H1 (cell line): ENCODE data around the gene VASN. TPM values are rescaled to one million over a fixed set of nuclear protein-coding genes. Genes with fewer than 3 reads are reported as not detected.

Experiments
- CTCF ChIA-PET: fragments of 300-600 bp; sonication (Branson Sonifier 250); formaldehyde crosslinking; loops from one replicate; lab custom pipeline; 2021; ENCODE audit not compliant: partially characterized antibody; lab: Charles Lee
- POLR2A ChIA-PET: fragments of 300-600 bp; sonication (Branson Sonifier 250); formaldehyde crosslinking; loops from one replicate; lab custom pipeline; 2021; ENCODE audit warnings: inconsistent platforms; ENCODE audit not compliant: partially characterized antibody; lab: Charles Lee
- DNase-seq, 2 experiments: peaks; one replicate each; pipeline versions ENCODE4 v3.0.0 to v3.0.0-alpha.2; 2010 to 2022; ENCODE audit warnings: low spot score in 2 of 2, low read depth in 1 of 2, mixed read lengths in 1 of 2
- FAIRE-seq: peaks from 2 replicates; lab custom pipeline; 2011; peaks lifted over from hg19 to GRCh38; lab: Jason Lieb, UNC
- H2AFZ ChIP-seq: 2 replicates; pipeline ENCODE4 v1.8.1; 2012; ENCODE audit warnings: low read length, inconsistent platforms
- H2AK5ac ChIP-seq: 2 replicates; pipeline ENCODE4 v1.6.1; 2013; ENCODE audit warnings: low read depth, low read length
- H2BK120ac ChIP-seq: replicated peaks from 2 replicates; pipeline ENCODE3; 2013; ENCODE audit warnings: low read depth, low read length, inconsistent platforms
- H2BK12ac ChIP-seq: 2 replicates; pipeline ENCODE4 v1.6.1; 2013; ENCODE audit warnings: low read depth, low read length
- H2BK15ac ChIP-seq: 2 replicates; pipeline ENCODE4 v1.6.1; 2013; ENCODE audit warnings: low read length
- H2BK20ac ChIP-seq: 2 replicates; pipeline ENCODE4 v1.6.1; 2013; ENCODE audit warnings: low read length
- H2BK5ac ChIP-seq: 2 replicates; pipeline ENCODE4 v1.6.1; 2013; ENCODE audit warnings: low read depth, low read length
- H3K14ac ChIP-seq: 2 replicates; pipeline ENCODE4 v1.6.1; 2013; ENCODE audit warnings: inconsistent platforms; ENCODE audit not compliant: insufficient read length
- H3K18ac ChIP-seq: 2 replicates; pipeline ENCODE4 v1.6.1; 2013; ENCODE audit warnings: low read length; ENCODE audit errors: extremely low read depth
- H3K23ac ChIP-seq: 2 replicates; pipeline ENCODE4 v1.6.1; 2013; ENCODE audit warnings: inconsistent platforms; ENCODE audit not compliant: insufficient read length
- H3K23me2 ChIP-seq: 2 replicates; pipeline ENCODE4 v1.6.1; 2013; ENCODE audit warnings: low read depth, low read length
- H3K27ac ChIP-seq: 2 replicates; pipeline ENCODE4 v1.6.1; 2011; ENCODE audit warnings: low read depth, low read length, inconsistent platforms
- H3K27me3 ChIP-seq, 4 experiments: replicated peaks in 1 of 4; 1 replicate in 1 of 4; 2 replicates in 3 of 4; pipeline versions ENCODE4 v1.6.1 to v1.8.1; 2011 to 2013; ENCODE audit warnings: low read length in 3 of 4, mild to moderate bottlenecking in 3 of 4, inconsistent platforms in 2 of 4, mixed read lengths in 2 of 4, moderate library complexity in 1 of 4; ENCODE audit not compliant: control insufficient read depth in 3 of 4, insufficient read depth in 3 of 4; ENCODE audit errors: extremely low read depth in 1 of 4
- H3K36me3 ChIP-seq, 4 experiments: 2 replicates each; pipeline versions ENCODE4 v1.6.1 to v1.8.1; 2011 to 2013; ENCODE audit warnings: mild to moderate bottlenecking in 4 of 4, low read length in 3 of 4, moderate library complexity in 2 of 4, control low read depth in 1 of 4, inconsistent platforms in 1 of 4; ENCODE audit not compliant: insufficient read depth in 4 of 4, control insufficient read depth in 2 of 4
- H3K4ac ChIP-seq: replicated peaks from 2 replicates; pipeline ENCODE3; 2013; ENCODE audit warnings: low read length, low read depth, mixed read lengths, inconsistent platforms; ENCODE audit not compliant: insufficient read length
- H3K4me1 ChIP-seq, 4 experiments: replicated peaks in 1 of 4; 1 replicate in 1 of 4; 2 replicates in 3 of 4; pipeline versions ENCODE4 v1.6.1 to v1.8.1; 2011 to 2013; ENCODE audit warnings: low read length in 3 of 4, inconsistent platforms in 2 of 4, mixed read lengths in 1 of 4; ENCODE audit not compliant: insufficient read depth in 4 of 4, control insufficient read depth in 3 of 4
- H3K4me2 ChIP-seq, 2 experiments: 2 replicates each; pipeline versions ENCODE4 v1.6.1 to v1.8.1; 2011 to 2013; ENCODE audit warnings: low read depth in 2 of 2, low read length in 2 of 2, control low read depth in 1 of 2, inconsistent platforms in 1 of 2, mild to moderate bottlenecking in 1 of 2; ENCODE audit not compliant: insufficient read depth in 1 of 2
- H3K4me3 ChIP-seq, 4 experiments: fragments of 200-600, 300-600 bp in 1 of 4; sonication (generic), shearing (Covaris generic), sonication (Bioruptor Twin) in 1 of 4; 2 replicates each; pipeline versions ENCODE4 v1.5.1 to v1.8.1; 2011 to 2016; ENCODE audit warnings: low read length in 4 of 4, low read depth in 3 of 4, control low read depth in 2 of 4, inconsistent platforms in 2 of 4, mild to moderate bottlenecking in 2 of 4, mixed read lengths in 1 of 4, moderate library complexity in 1 of 4; ENCODE audit not compliant: insufficient read depth in 2 of 4; ENCODE audit errors: extremely low read depth in 1 of 4
- H3K56ac ChIP-seq: replicated peaks from 2 replicates; pipeline ENCODE3; 2013; ENCODE audit warnings: low read depth, mild to moderate bottlenecking, mixed read lengths, low read length, inconsistent platforms; ENCODE audit not compliant: insufficient read length
- H3K79me1 ChIP-seq: 2 replicates; pipeline ENCODE4 v1.6.1; 2013; ENCODE audit warnings: low read depth, low read length, control low read depth
- H3K79me2 ChIP-seq, 2 experiments: 2 replicates each; pipeline versions ENCODE4 v1.6.1 to v1.8.1; 2012 to 2013; ENCODE audit warnings: low read length in 2 of 2, mild to moderate bottlenecking in 2 of 2, inconsistent platforms in 1 of 2; ENCODE audit not compliant: insufficient read depth in 2 of 2, control insufficient read depth in 1 of 2
- H3K9ac ChIP-seq, 4 experiments: replicated peaks in 1 of 4; 1 replicate in 1 of 4; 2 replicates in 3 of 4; pipeline versions ENCODE4 v1.6.1 to v1.8.1; 2011 to 2013; ENCODE audit warnings: low read depth in 3 of 4, low read length in 3 of 4, control low read depth in 2 of 4, mild to moderate bottlenecking in 2 of 4, moderate library complexity in 2 of 4, inconsistent platforms in 1 of 4; ENCODE audit errors: extremely low read depth in 1 of 4
- H3K9me3 ChIP-seq, 2 experiments: 2 replicates each; pipeline versions ENCODE4 v1.6.1 to v1.8.1; 2012 to 2013; ENCODE audit warnings: mild to moderate bottlenecking in 2 of 2, moderate library complexity in 2 of 2, control low read depth in 1 of 2, inconsistent platforms in 1 of 2, low read depth in 1 of 2, low read length in 1 of 2, mixed read lengths in 1 of 2; ENCODE audit not compliant: insufficient read depth in 2 of 2
- H4K20me1 ChIP-seq, 2 experiments: replicated peaks in 1 of 2; 2 replicates each; pipeline versions ENCODE3 to v1.8.1; 2011 to 2013; ENCODE audit warnings: inconsistent platforms in 2 of 2, low read length in 2 of 2, mild to moderate bottlenecking in 1 of 2; ENCODE audit not compliant: insufficient read depth in 2 of 2, control insufficient read depth in 1 of 2
- H4K5ac ChIP-seq: 2 replicates; pipeline ENCODE4 v1.6.1; 2013; ENCODE audit warnings: low read length, low read depth, mixed read lengths, inconsistent platforms; ENCODE audit not compliant: insufficient read length
- H4K8ac ChIP-seq: 2 replicates; pipeline ENCODE4 v1.8.0; 2013; ENCODE audit warnings: mild to moderate bottlenecking, moderate library complexity, low read length, inconsistent platforms; ENCODE audit not compliant: insufficient read depth; ENCODE audit errors: extremely low read depth
- H4K91ac ChIP-seq: replicated peaks from 2 replicates; pipeline ENCODE3; 2013; ENCODE audit warnings: low read length, mixed read lengths, inconsistent platforms; ENCODE audit not compliant: insufficient read length
- BACH1 ChIP-seq: IDR thresholded peaks from 2 replicates; pipeline ENCODE4 v1.6.1; 2012; ENCODE audit warnings: low read length, improper control_type of control experiment
- CHD1 ChIP-seq: IDR thresholded peaks from 2 replicates; pipeline ENCODE4 v1.6.1; 2012; ENCODE audit warnings: low read depth, low read length, improper control_type of control experiment
- FOSL1 ChIP-seq: IDR thresholded peaks from 2 replicates; pipeline ENCODE4 v1.6.1; 2011; ENCODE audit warnings: mild to moderate bottlenecking, low read depth, low read length, moderate library complexity; ENCODE audit not compliant: insufficient read depth
- HDAC2 ChIP-seq, 2 experiments: fragments of 300-600 bp in 1 of 2; sonication (generic) in 1 of 2; IDR thresholded peaks; 2 replicates each; pipeline ENCODE4 v1.6.1; 2011 to 2012; ENCODE audit warnings: low read depth in 2 of 2, low read length in 2 of 2, mild to moderate bottlenecking in 2 of 2, moderate library complexity in 2 of 2, borderline replicate concordance in 1 of 2, inconsistent platforms in 1 of 2
- HDAC6 ChIP-seq: IDR thresholded peaks from one replicate; pipeline ENCODE4 v1.7.1; 2012; ENCODE audit warnings: low read depth, mild to moderate bottlenecking, inconsistent platforms, low read length, moderate library complexity
- MAFK ChIP-seq: IDR thresholded peaks from 2 replicates; pipeline ENCODE4 v1.6.1; 2012; ENCODE audit warnings: low read depth, mild to moderate bottlenecking, improper control_type of control experiment, low read length
- PHF8 ChIP-seq: fragments of 200-600 bp; sonication (generic); conservative IDR thresholded peaks from 2 replicates; pipeline ENCODE4 v1.7.1; 2012; ENCODE audit warnings: low read depth, mild to moderate bottlenecking, inconsistent platforms, low read length, moderate library complexity
- POU5F1 ChIP-seq: IDR thresholded peaks from 2 replicates; pipeline ENCODE4 v1.6.1; 2011; ENCODE audit warnings: low read depth, mild to moderate bottlenecking, low read length, moderate library complexity
- SIRT6 ChIP-seq: IDR thresholded peaks from one replicate; pipeline ENCODE4 v1.7.1; 2012; ENCODE audit warnings: low read length, inconsistent platforms
- SRF ChIP-seq: IDR thresholded peaks from 2 replicates; pipeline ENCODE4 v1.6.1; 2011; ENCODE audit warnings: mild to moderate bottlenecking, low read depth, low read length, moderate library complexity
- SUZ12 ChIP-seq: fragments of 200-600 bp; sonication (generic); IDR thresholded peaks from 2 replicates; pipeline ENCODE4 v1.6.1; 2012; ENCODE audit warnings: mild to moderate bottlenecking, inconsistent platforms, low read length, moderate library complexity, mixed read lengths
- WGBS, 2 experiments: shearing (Covaris generic) in 1 of 2; methylation state at CpG; one replicate each; pipeline versions ENCODE4 v1.1.6 to v1.1.7; 2013 to 2015; ENCODE audit warnings: low lambda C conversion rate in 2 of 2, mixed read lengths in 2 of 2, inconsistent platforms in 1 of 2, low coverage in 1 of 2, missing lambda C conversion rate in 1 of 2; ENCODE audit not compliant: insufficient replicate concordance in 2 of 2, insufficient coverage in 1 of 2, insufficient read length in 1 of 2; ENCODE audit errors: extremely low coverage in 1 of 2, missing lambda C conversion rate in 1 of 2; 5-methylcytosine and 5-hydroxymethylcytosine counted together
- polyA plus RNA-seq, 7 experiments: library from polyadenylated mRNA; depleted of rRNA in 3 of 7; stranded (reverse) in 5 of 7; unstranded in 2 of 7; fragments of >200 nt in 5 of 7; fragments of 200-250 nt in 2 of 7; gene quantifications; 1 replicate in 5 of 7; 2 replicates in 1 of 7; 4 replicates in 1 of 7; pipeline versions ENCODE4 v1.2.1 to v1.2.3, GENCODE V29; 2011 to 2013; ENCODE audit warnings: missing spikeins in 2 of 7, mixed read lengths in 2 of 7
- total RNA-seq: library from RNA; stranded (reverse); fragmentation: NEBNext Ultra II Directional; extraction: Animal tissue kit (Norgen Biotek cat#: 25700); gene quantifications from 2 replicates; pipeline ENCODE4 v1.2.1, GENCODE V29; 2021
- TF ChIP-seq, protein P1 (sequence below): IDR thresholded peaks from 2 replicates; pipeline ENCODE4 v1.6.1; 2011; ENCODE audit warnings: low read length, improper control_type of control experiment

VASN gene
- total and polyA plus RNA-seq, 2 of the 8 experiments (the other 6 are each of a cell fraction or from before 2014, with no cell fraction given) = 9.6 to 11.3 TPM

DNA sequence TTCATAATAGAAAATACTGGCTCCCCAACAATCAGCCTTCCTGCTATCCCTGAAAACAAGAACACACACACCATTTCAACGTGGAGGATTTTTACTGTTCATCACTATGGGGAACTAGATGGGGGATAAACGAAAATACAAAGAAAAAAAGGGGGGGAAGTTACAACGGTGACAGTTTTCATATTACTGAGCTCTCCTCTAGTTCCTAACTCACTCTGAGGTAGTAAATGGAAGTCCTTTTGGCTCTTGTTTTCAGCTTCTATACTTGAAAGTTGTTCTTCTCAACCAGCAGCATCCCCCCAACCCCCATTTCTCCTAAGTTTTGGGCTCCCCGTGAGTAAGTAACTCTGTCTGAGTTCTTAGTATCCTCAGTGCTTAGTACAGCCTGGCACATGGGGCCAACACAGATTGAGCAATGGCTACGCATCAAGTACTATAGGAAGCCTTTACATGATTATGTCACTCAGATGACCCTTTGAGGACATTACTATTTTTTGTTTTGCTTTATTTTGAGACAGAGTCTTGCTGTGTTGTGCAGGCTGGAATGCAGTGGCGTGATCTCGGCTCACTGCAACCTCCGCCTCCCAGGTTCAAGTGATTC lies 49.0 kb downstream of the VASN start:
- no peaks in the 10 kb centered on the region for H3K79me1 ChIP-seq
- H4K91ac ChIP-seq = no peak overlapping the region
- H3K23ac ChIP-seq = no peak overlapping the region
- no peak overlapping the region for H3K14ac ChIP-seq
- H3K27me3 ChIP-seq = no peaks in the 10 kb centered on the region; a peak in 2 of 7 replicates
- FAIRE-seq = no peak
- H3K79me2 ChIP-seq = no peaks in the 10 kb centered on the region
- H2BK20ac ChIP-seq = no peak overlapping the region
- no peak overlapping the region for H4K5ac ChIP-seq
- no peak overlapping the region for H3K4me2 ChIP-seq
- H3K23me2 ChIP-seq = peaks cover 12% of the 10 kb centered on the region
- POLR2A ChIA-PET = interaction anchor here (1.3 to 1.4 kb wide), 2 partner anchors 16 to 31 kb away, joined by 3 read pairs; no protein-coding TSS in a partner anchor
- H3K18ac ChIP-seq = no peak overlapping the region
- no peaks in the 10 kb centered on the region for H3K36me3 ChIP-seq
- no peaks in the 10 kb centered on the region for H4K20me1 ChIP-seq
- no peak overlapping the region for H3K4me3 ChIP-seq
- no peak overlapping the region for H2BK5ac ChIP-seq
- no peak overlapping the region for H2BK120ac ChIP-seq
- H2BK15ac ChIP-seq = no peak overlapping the region
- H3K9ac ChIP-seq = no peak overlapping the region
- no peak for DNase-seq
- H3K27ac ChIP-seq = no peak overlapping the region
- H3K4ac ChIP-seq = no peak overlapping the region
- H2AK5ac ChIP-seq = no peak overlapping the region
- no peak overlapping the region for H2BK12ac ChIP-seq
- 89% methylated on average over 8 of the region's 8 CpGs; no CpG with 5 or more reads in 1 of the 2 experiments for WGBS, 2 experiments
- H3K56ac ChIP-seq = no peak overlapping the region
- no peak overlapping the region for H2AFZ ChIP-seq
- no peaks in the 10 kb centered on the region for H3K9me3 ChIP-seq
- H3K4me1 ChIP-seq = peaks cover 0 to 5% (median under 1%) of the 10 kb centered on the region in 4 experiments; a peak in 4 of 7 replicates
- no peak overlapping the region for H4K8ac ChIP-seq
- CTCF ChIA-PET = interaction anchor here (0.7 to 12.0 kb wide), 5 partner anchors 11 to 88 kb away, joined by 3 to 134 read pairs (median 3); partner anchors contain the start of gene HMOX2
- TF ChIP-seq CHD1 = no peak
- no peak for TF ChIP-seq BACH1
- TF ChIP-seq SRF = no peak
- no peak for TF ChIP-seq POU5F1
- no peak for TF ChIP-seq SIRT6
- TF ChIP-seq HDAC6 = no peak
- TF ChIP-seq MAFK = no peak
- no peak for TF ChIP-seq PHF8
- TF ChIP-seq SUZ12 = no peak
- TF ChIP-seq FOSL1 = no peak
- no peak for TF ChIP-seq HDAC2 (IDR thresholded peaks at IDR 0.05; ENCODE audit: borderline replicate concordance in 1 of 2, low read depth in 2 of 2, low read length in 2 of 2)
- TF ChIP-seq, protein P1, sequence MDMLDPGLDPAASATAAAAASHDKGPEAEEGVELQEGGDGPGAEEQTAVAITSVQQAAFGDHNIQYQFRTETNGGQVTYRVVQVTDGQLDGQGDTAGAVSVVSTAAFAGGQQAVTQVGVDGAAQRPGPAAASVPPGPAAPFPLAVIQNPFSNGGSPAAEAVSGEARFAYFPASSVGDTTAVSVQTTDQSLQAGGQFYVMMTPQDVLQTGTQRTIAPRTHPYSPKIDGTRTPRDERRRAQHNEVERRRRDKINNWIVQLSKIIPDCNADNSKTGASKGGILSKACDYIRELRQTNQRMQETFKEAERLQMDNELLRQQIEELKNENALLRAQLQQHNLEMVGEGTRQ = no peak
